M059J (cell line): Measurements from ENCODE around the gene MASP2. TPM values are rescaled to one million over a fixed set of nuclear protein-coding genes. Genes with fewer than 3 reads are reported as not detected.
"Not testable (repeated sequence)": the region's sequence is repeated elsewhere in the genome, so short reads cannot be mapped to it uniquely, and the experiment has no call there.

ENCODE experiments used
- DNase-seq: peaks from one replicate; pipeline ENCODE4 v3.0.0-alpha.2; 2012; ENCODE audit warnings: low read depth
- total RNA-seq: library from RNA; depleted of rRNA; stranded (reverse); fragments of >200 nt; shearing (Covaris generic); gene quantifications from 2 replicates; pipeline ENCODE4 v1.2.3, GENCODE V29; 2014; rRNA removed

Gene MASP2
- not detected in 2 replicates for total RNA-seq

DNA sequence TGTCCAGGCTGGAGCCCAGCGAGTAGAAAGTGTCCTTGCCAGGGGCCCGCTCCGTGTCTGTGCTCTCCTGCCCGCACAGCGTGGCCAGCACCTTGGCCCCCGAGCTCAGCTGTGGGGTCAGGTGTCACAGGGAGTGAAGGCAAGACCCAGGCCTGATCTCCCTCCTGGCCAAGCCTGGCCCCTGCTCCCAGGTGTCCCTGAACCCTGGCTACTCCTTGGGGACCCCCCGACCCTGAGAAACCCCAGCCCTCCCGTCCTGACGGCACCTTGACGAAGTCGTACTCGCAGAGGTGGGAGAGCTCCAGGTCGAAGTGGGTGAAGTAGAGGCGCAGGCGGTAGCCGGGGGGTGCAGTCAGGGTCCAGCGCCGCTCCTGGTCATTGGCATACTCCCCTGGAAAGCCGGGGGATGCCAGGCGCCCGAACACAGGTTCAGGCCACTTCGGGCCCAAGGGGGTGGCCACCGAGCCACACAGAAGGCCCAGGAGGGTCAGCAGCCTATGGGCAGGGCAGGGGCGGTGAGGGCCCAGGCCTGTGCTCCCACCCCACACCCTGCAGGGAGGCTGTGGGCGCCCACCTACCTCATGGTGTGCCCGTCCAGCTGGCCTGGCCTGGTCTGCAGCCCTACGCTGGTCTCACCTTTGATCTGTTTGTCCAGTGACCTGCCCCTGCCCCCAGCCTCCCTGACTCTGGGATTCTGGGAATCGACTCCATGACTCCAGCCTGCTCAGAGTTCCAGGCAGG is at the start of gene MASP2:
Gene MASP2, minus strand, starts transcription at position 615 of the 741 bp plus-strand sequence. Its CDS starts 32 bp downstream, at position 583.
- no peak for DNase-seq

DNA sequence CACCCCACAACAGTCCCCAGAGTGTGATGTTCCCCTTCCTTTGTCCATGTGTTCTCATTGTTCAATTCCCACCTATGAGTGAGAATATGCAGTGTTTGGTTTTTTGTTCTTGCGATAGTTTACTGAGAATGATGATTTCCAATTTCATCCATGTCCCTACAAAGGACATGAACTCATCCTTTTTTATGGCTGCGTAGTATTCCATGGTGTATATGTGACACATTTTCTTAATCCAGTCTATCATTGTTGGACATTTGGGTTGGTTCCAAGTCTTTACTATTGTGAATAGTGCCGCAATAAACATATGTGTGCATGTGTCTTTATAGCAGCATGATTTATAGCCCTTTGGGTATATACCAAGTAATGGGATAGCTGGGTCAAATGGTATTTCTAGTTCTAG is 36.7 kb upstream of the MASP2 start:
- not testable (repeated sequence) for DNase-seq

DNA sequence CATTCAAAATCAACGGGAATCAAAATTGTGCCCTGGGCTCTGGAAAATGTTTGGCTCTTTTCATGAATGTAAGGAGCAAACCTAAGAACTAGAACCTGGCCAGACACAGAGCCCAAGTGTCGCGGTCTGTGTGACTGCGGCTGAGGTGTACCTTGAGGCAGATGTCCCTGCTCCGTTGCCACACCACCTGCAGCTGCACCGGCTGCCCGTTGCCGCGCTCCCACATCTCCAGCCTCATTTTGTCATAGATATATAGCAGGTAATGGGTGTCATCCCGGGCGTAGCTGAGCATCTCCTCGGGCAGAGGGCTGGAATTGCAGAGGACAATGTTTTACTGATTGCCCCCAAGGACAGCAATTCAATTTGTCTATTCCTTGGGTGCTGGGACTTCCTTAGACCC is 33.9 kb upstream of the MASP2 start:
- no peak for DNase-seq

DNA sequence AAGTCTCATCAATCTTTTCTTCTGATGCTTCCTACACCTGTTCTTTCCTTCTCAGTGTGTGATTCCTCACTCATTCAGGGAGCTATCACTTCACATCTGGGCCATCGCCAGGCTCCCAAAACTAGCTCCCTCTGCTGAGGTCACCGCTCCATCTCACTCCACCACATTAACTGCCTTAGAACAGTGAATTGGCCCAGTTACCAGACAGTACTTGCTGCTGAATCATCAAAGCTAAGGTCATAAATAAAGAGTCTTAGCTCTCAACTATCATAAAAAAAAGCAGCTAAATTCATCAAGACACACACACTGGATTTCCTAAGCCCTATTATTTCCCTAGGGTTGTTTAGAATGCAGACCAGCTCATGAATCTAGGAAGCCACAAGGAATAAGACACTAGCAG is 31.6 kb upstream of the MASP2 start:
- peak; percentile 40 for DNase-seq

DNA sequence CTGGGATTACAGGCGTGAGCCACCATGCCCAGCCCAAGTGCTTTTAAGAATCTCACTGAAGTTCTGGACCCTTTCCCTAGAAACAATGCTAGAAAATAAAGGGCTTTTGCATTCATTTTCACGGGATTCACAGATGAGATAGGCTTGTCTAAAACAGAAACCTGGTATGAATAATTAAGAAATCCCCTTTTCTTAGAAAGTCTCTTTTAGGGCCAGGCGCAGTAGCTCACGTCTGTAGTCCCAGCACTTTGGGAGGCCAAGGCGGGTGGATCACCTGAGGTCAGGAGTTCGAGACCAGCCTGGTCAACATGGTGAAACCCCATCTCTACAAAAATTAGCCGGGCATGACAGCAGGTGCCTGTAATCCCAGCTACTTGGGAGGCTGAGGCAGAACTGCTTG is 26.4 kb upstream of the MASP2 start:
- DNase-seq: not testable (repeated sequence)

DNA sequence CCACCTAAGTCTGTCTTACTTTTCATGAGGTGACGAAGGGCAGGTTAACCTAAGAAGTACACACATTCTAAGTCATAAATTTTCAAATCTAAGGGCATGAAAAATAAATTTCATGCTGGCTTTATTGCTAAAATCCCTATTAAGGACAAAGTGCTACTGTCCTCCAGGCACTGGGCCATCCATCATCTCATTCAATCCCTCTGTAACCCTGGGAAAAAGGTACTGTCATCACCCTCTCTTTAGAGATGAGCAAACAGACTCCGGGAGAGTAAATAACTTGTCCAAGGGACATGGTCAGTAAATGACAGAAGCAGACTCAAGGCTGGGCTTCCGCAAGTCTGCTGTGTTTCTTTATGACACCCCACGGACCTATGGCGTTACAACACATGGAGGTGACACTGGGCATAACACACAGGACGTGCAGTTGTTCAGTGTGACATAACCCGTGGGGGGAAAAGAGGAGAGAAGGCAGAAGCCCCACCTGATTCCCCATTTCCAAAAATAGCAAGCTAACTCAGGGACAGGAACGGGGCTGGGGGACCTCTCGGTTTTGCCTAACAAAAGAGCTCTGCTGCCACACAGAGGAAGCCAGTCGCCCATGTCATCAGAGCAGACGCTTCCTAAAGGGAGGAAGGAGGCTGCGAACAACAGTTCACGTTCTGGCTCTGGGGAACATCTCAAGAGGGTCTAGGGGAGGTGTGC is 25.3 kb upstream of the MASP2 start:
- no peak for DNase-seq

DNA sequence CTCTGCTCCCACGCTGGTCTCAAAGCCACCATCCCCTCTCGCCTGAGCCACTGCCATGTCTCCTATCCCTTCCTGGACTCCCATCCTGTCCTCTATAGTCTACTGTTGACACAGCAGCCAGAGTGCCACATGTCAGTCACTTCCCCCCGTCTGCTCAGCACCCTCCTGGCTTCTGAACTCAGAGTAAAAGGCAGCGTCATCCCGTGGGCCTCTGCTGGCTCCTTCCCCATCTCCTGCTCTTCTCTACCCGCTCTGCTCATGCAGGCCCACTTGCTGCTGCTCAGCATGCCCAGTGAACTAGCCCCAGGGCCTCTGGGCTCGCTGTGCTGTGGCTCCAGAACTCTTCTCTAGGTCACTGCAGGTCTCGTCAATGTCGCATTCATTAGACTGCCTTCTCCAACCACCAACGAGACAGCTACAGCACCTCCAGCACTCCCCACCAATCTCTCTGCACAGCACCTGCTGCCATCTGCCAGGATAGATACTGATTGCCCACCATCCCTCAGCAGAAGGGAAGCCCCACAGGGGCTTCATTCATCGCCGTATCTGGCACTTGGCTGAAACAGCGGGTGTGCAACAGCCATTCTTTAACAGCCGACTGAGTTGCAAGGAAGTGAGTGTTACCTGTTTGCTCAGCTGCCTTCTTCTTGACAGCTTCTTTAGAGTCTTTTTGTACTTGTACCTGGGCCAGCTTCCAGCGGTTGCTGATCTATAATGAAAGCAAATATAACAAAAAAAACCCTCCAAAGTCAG is 24.6 kb upstream of the MASP2 start:
- DNase-seq: no peak

DNA sequence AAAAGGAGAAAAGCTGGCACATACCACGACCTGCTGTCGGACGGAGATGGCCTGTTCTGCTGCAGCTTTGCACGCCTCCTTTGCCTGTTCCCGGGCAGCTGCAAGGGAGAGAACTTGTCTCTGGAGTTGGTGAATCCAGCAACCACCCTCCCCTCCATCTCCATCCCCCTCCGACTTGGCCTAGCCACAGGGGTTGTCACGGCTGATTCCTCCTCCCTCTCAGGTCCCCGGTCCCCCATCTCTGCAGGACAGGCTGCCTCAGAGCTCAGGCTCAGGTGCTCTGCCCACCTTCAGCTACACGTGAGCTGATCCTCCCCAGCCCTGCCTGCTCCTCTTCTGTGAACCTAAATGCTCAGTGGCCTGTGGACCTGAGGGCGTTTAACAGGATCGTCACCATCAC is 23.8 kb upstream of the MASP2 start:
- no peak for DNase-seq

DNA sequence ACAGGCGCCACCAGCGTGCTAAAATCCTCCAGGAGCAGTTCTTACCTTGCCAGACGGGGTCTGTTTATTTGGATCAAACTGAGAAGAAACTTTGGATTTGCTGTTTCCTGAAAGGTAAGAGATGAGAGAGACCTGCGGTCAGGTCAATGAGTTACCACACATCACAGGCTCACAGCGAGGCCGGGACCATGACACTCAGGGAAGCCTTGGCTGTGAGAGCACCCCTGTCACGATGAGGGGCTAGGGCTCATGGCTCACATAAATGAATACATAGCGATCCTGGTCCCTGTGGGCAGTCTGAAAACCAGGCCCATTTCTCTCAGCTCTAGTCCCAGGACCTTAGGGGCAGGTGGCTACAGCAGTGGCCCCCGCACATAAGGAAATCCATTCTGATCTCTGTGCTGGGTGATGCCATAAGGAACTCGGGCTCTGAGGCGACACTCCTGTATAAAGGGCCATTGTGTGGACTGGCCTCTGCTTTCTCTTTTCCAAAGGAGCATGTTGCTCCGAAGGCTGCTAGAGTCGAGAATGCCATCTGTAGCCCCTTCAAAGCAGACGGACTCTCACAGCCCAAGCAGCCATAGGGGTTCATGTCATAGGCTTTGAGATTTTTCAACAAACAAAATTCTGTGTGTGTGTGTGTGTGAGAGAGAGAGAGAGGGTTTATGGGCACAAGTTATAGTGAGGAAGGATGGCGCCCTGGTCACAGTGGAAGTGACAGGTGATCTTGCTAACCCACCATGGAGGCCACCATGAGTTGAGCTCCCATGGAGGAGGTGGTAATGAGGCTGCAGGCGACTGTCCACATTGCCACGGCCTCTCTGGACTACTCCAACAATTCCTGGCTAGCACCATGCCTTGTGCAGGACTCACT is 21.8 kb upstream of the MASP2 start:
- DNase-seq: no peak

DNA sequence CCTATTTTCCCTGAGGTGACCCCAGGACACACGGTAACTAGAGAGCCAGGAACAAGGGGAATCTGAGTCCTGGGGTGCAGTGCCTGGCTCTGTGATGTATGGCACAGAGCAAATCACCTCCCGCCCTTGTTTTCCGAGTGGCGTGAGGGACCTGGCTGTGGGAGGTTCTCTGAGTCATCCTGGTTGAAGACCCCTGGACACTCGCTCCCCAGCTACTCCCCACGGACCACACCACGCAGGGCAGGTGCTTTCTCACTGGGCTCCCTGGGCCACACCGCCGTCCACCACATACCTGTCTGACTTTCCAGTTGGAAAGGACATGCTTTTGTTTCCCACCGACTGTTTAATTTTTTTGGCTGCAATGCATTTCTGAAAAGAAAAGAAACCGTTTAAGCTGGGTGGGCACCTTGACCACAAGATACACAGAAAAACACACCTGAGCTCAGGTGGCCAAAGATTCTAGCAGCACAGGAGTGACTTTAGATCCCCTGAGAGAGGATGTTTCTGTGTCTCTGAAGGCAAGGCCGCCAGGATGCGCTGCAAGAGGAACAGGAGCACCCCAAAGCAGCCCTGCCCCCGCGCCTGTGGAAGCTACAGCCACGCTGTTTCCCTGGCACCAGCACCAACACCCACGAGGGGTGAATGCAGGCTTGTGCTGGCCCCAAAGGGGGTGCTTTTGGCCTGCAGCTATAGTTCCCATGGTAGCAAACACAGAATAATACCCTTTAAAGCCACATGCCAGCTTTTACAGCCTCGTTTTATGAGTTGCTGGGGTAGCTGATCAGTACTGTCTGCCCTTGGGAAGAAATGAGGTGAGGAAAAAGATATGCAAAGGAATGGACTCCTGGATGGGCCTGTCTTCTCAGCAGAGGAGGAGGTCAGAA is 20.9 kb upstream of the MASP2 start:
- DNase-seq: no peak

DNA sequence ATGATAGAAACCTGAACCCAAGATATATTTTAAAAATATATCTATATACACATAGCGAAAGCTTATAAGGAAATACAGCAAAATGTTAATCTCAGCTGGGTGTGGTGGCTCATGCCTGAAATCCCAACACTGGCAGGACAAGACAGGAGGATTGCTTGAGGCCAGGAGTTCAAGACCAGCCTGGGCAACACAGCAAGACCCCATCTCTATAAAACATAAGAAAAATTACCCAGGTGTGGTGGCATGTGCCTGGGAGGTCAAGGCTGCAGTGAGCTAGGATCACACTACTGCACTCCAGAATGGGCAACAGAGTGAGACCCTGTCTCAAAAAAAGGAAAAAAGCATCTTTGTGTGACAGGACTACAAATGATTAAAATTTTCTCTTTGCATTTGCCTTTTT is 18.8 kb upstream of the MASP2 start:
- no peak for DNase-seq

DNA sequence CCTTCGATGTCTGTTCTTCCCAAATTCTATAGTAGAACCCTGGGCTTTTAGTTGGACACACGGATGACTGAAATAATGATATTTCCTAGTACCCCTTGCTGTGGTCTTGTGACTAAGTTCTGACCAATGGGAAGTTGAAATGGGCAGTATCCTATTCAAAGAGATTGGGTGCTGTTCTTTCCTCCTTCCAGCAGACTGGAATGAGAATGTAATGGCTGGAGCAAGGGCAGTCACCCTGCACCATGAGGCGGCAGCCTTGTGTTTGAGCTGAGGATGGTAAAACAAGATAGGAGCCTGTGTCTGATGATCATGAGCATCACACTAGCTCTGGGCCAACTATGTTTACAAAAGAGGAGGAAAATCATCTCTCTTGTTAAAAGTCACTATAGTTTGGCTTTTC is 17.9 kb upstream of the MASP2 start:
- DNase-seq: no peak

DNA sequence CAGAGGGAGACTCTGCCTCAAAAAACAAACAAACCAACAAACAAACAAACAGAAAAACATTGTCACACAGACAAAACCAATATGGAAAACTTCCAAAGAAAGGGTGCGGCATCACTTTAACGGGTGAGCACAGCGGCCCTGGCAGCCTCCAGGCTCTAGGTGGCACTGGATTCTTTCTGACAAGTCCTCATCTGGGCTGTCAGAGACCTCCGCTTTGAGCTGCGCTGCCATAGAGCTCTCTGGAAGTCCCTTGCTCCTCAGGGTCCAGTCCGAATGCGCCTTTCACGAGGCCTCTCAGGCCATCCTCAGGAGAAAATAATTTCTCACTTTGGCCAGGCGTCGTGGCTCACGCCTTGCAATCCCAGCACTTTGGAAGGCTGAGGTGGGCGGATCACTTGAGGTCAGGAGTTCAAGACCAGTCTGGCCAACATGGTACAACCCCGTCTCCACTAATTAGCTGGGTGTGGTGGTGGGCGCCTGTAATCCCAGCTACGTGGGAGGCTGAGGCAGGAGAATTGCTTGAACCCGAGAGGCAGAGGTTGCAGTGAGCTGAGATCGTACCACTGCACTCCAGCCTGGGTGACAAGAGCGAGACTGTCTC is 17.0 kb upstream of the MASP2 start:
- DNase-seq: peak; percentile 29

DNA sequence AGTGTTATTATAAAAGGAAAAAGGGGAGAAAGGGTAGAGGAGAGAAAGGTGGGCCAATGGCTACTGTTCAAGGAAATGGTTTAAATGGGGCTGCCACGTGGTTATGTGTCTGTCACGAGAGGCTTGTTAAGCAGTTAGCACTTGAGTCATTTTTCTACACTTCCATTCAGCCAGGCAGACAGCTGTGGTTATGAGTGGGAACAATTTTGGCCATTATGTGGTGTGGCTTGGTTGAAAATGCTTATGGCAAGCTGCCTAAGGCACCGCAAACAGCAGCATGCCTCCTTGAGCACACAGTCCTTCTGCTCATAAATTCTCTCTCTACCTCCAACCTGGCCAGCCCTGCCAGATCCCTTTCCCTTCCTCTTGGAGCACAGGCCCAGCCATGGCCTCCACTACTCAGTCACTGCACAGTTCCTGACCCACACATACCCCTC is 15.9 kb upstream of the MASP2 start:
- DNase-seq: peak; percentile 95

DNA sequence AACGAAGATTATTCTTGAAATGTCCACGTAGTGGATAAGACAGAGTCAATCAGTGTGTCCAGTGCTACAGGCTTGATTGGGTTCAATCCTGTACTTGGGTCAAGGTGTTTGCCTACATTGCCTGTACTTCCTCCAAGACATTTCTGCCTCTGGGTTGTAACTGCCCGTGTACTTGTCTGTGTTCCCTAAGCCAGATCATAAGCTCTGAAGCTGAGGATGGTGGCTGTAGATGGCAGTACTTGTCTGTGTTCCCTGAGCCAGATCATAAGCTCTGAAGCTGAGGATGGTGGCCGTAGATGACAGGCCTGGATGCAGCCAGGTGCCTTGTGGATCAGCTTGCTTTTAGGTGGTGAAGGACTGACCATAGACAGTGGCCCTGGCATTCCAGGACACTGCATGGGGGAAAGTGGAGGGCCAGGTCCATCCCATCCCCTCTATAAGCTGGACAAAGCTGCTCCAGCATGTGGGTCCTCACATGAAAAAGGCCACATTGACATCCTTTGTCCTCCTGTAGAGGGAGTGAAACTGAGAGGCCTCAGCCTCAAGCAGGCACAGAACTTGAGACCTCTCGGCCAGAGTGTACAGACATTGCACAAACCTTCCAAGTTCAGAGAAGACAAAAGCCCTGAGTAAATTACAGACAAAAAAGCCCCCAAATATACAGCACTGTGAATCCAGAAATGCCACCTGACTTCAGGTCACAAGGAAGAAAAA is 14.8 kb upstream of the MASP2 start:
- no peak for DNase-seq

DNA sequence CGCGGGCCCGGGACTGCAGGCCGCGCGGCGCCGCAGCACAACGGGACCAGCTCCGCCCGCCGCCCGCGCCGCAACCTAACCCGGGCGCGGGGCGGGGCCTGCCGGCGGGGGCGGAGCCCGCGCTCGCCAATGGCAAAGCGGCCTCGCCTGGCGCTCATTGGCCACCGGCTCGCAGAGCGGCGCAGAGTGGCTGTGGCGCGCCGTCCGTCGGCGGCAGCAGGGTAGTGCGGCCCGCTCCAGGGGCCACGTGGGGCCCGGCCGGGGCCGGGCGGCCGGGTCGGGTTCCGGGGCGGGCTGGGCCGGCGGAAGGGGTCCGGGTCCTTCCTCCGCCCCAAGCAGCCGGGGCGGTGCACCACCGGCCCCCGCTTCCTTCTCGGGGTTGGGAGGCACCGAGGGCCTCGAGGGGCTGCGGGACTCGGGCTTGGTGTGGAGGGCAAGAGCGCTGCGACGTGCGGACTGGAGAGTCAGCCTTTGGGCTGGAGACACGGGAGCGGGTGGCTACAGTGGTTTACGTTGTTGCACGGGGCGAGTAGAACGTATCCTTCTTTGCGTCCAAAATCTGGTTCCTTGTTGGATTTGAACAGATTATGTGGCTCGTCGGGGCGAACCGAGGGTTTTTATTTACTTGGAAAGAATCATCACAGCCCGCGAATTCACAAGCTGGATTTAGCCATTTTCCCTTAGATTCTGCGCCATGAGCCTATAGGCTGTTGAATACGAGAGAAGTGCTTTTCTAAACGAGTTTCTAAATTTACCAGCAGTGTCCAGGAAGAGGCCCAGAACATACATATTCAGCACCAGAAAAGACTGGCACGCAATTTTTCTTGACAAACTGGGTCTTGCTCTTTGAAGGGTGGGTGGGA is 13.2 kb upstream of the MASP2 start, which contains the start of gene SRM:
Gene SRM, minus strand, starts transcription at position 51 of the 863 bp plus-strand sequence. CDS start 75 bp downstream, outside the sequence.
- peak; percentile 89 for DNase-seq

DNA sequence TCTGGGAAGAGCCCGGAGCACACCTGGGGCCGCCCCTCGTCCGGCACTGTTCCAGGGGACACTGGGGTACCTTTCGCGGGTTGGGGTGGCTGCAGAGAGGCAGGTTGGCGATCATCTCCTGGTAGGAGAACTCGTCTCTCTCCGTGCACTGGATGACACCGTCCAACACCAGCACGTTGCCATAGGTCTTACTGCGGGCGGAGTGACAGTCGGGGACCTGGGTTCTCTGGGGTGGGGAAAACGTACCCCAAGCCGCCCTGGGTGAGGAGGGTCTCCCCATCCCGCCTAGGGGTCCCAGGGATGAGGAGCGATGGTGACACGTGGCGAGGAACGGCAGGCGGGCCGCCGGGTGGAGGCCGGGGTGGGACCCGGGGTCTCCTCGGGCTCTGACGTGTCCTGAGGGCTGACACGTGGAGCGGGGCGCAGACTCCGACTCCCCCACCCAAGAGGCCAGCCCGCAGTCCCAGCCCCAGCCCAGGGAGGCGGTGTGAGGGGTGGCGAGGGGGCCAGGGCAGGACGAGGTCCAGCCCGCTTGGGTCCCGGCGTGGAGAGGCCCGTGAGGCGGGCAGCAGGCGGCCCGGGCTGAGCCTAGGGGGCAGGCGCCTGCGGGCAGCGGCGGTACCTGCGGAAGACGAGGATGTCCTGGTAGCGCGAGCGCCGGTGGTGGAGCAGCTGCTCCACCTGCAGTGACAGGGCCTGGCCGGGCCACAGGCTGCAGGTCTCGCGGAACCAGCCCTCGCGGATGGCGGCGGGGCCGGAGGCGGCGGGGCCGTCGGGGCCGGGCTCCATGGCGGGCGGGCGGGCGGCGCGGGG is 12.3 kb upstream of the MASP2 start:
- DNase-seq: peak; percentile 30
